ENCODE measurements around the gene POU2AF1. TPM values are rescaled to one million over a fixed set of nuclear protein-coding genes. Genes with fewer than 3 reads are reported as not detected.

Gene POU2AF1
- total RNA-seq, 3 donors from 2014 or later (not counting 1 experiment from before 2014, with no cell fraction given): 0.82 to 16.8 (median 1.1) TPM

DNA sequence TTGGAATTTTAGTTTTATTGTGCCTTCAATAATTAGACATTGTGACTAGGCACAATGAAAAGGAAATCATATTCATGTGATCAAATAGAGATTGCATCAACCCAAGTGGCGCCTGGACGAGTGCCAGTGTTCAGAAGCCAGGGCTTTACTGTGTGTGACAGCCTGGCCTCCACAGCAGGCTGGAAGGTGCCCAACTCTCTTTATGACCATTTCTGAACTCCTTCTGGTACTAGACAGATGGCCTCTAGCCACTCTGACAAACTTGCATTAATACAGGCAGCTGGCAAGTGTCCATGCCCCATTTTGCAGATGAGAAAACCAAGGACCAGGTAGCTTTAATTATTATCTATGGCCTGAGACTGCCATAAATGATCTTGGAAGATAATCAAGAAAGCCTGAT lies 8.3 kb upstream of the POU2AF1 start:
- Histone ChIP-seq H3K4me1 (ENCODE audit: control insufficient read depth, insufficient read depth, low read length) (no peaks in the 10 kb centered on the region), H3K36me3 (ENCODE audit: control insufficient read depth, insufficient read depth, low read length) (no peaks in the 10 kb centered on the region), H3K27ac (ENCODE audit: low read length) (no peak overlapping the region), H3K9me3 (ENCODE audit: control insufficient read depth, insufficient read depth, low read length) (no peaks in the 10 kb centered on the region), H3K4me3 (ENCODE audit: low read length) (no peak overlapping the region), H3K27me3 (ENCODE audit: control insufficient read depth, insufficient read depth, low read length) (no peaks in the 10 kb centered on the region)
- ATAC-seq: no peak
- no peaks in the 10 kb centered on the region for H3K4me1 Mint-ChIP-seq
- TF ChIP-seq, protein P1, sequence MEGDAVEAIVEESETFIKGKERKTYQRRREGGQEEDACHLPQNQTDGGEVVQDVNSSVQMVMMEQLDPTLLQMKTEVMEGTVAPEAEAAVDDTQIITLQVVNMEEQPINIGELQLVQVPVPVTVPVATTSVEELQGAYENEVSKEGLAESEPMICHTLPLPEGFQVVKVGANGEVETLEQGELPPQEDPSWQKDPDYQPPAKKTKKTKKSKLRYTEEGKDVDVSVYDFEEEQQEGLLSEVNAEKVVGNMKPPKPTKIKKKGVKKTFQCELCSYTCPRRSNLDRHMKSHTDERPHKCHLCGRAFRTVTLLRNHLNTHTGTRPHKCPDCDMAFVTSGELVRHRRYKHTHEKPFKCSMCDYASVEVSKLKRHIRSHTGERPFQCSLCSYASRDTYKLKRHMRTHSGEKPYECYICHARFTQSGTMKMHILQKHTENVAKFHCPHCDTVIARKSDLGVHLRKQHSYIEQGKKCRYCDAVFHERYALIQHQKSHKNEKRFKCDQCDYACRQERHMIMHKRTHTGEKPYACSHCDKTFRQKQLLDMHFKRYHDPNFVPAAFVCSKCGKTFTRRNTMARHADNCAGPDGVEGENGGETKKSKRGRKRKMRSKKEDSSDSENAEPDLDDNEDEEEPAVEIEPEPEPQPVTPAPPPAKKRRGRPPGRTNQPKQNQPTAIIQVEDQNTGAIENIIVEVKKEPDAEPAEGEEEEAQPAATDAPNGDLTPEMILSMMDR (IDR thresholded peaks at IDR 0.05): no peak
- 85% methylated on average over 2 of the region's 2 CpGs for WGBS (ENCODE audit: insufficient coverage)
- intact Hi-C loops (cut with micrococcal nuclease): no loop called here
- peaks cover 0 to 11% of the 10 kb centered on the region in 2 donors for H3K27me3 Mint-ChIP-seq (ENCODE audit: low read depth in 2 of 2)
- no peak overlapping the region for H3K4me3 Mint-ChIP-seq
- H3K36me3 Mint-ChIP-seq: no peaks in the 10 kb centered on the region
- no peak overlapping the region for H3K27ac Mint-ChIP-seq
- DNase-seq: no peak
- no peaks in the 10 kb centered on the region for H3K9me3 Mint-ChIP-seq

DNA sequence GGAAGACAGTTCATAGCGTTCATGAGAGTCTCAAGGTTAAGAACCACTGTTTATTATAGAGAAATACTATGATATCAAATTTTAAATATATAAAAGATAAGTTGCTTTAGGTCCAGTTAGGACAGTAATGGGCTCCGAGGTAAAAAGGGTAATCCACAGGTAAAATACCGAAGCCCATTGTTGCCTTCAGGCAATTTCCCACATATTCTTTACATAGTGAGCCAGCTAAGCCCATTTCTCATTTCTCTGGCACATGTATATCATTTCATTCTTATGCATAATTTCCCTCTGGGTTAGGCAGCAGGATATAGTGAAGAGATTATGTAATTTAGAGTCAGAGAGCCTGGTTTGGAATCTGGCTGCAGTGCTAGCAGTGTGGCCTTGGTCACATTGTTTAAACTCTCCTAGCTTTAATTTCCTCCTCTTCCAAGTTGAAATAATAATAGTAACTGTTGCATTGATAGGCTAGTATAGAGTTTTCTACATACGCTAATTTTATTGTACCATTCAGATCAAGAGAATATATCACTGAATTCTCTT lies 7.6 kb upstream of the POU2AF1 start:
- Histone ChIP-seq H3K27ac (ENCODE audit: low read length) (no peak overlapping the region), H3K4me1 (ENCODE audit: control insufficient read depth, insufficient read depth, low read length) (no peaks in the 10 kb centered on the region), H3K9me3 (ENCODE audit: control insufficient read depth, insufficient read depth, low read length) (no peaks in the 10 kb centered on the region), H3K4me3 (ENCODE audit: low read length) (no peak overlapping the region), H3K36me3 (ENCODE audit: control insufficient read depth, insufficient read depth, low read length) (no peaks in the 10 kb centered on the region), H3K27me3 (ENCODE audit: control insufficient read depth, insufficient read depth, low read length) (no peaks in the 10 kb centered on the region)
- intact Hi-C loops (cut with micrococcal nuclease): no loop called here
- no peak for DNase-seq
- Mint-ChIP-seq H3K4me1 (no peaks in the 10 kb centered on the region), H3K9me3 (no peaks in the 10 kb centered on the region), H3K36me3 (no peaks in the 10 kb centered on the region), H3K27ac (no peak overlapping the region), H3K27me3 (ENCODE audit: low read depth in 2 of 2) (peaks cover 0 to 11% of the 10 kb centered on the region in 2 donors), H3K4me3 (no peak overlapping the region)
- TF ChIP-seq, protein P1 (IDR thresholded peaks at IDR 0.05): no peak
- ATAC-seq: no peak
- WGBS (ENCODE audit: insufficient coverage): 91% methylated on average over 2 of the region's 4 CpGs

DNA sequence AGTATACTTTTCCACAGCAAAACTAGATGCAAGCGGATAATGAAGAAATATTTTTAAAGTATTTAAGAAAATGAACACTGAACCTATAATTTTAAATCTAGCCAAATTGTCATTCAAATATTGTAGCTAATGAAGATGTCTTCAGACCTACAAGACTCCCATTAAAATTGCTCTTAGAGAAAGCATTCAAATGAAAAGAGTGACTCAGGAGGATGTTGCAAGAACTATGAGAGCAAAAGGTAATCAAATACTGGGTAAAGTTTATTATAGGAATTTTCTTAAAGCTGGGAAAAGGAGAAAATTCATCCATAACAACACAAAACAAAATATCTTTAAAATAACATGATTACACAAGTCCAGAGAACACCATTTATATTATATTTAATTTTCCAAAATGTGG lies 5.4 kb upstream of the POU2AF1 start:
- peaks cover 9% of the 10 kb centered on the region for H3K4me1 ChIP-seq (ENCODE audit: control insufficient read depth, insufficient read depth, low read length)
- no peaks in the 10 kb centered on the region for H3K9me3 ChIP-seq (ENCODE audit: control insufficient read depth, insufficient read depth, low read length)
- H3K36me3 ChIP-seq (ENCODE audit: control insufficient read depth, insufficient read depth, low read length): no peaks in the 10 kb centered on the region
- Mint-ChIP-seq H3K4me3 (no peak overlapping the region), H3K36me3 (no peaks in the 10 kb centered on the region), H3K27ac (no peak overlapping the region), H3K27me3 (ENCODE audit: low read depth in 2 of 2) (peaks cover 3 to 11% of the 10 kb centered on the region in 2 donors), H3K4me1 (no peaks in the 10 kb centered on the region), H3K9me3 (no peaks in the 10 kb centered on the region)
- WGBS (ENCODE audit: insufficient coverage): no CpG with 5 or more reads among the region's 1 CpG
- TF ChIP-seq, protein P1 (IDR thresholded peaks at IDR 0.05): no peak
- no peak overlapping the region for H3K4me3 ChIP-seq (ENCODE audit: low read length)
- ATAC-seq (no peak), DNase-seq (no peak)
- no peaks in the 10 kb centered on the region for H3K27me3 ChIP-seq (ENCODE audit: control insufficient read depth, insufficient read depth, low read length)
- no peak overlapping the region for H3K27ac ChIP-seq (ENCODE audit: low read length)
- intact Hi-C loops (cut with micrococcal nuclease): no loop called here

DNA sequence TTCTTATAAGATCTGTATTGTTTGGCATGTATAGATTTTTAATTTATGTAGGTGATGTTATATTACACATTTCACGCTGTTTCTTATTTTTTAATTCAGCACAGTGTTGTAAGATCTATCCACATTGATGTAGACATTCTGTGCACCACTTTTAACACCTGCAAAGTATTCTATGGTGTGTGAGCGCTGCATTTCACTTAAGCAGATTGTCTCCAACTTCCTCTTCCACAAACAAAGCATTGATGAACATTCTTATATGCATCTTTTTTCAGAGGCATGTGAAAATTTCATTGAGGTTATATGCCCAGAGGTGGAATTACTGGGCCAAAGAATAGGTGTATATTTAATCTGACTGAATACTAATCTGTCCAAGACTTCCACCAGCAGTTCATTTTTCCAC lies 3.4 kb upstream of the POU2AF1 start:
- no peak overlapping the region for H3K27ac ChIP-seq (ENCODE audit: low read length)
- TF ChIP-seq, protein P1 (IDR thresholded peaks at IDR 0.05): no peak
- no peak overlapping the region for H3K27ac Mint-ChIP-seq

More for the DNA sequence above, 3.4 kb upstream of the POU2AF1 start:
- no peaks in the 10 kb centered on the region for H3K36me3 ChIP-seq (ENCODE audit: control insufficient read depth, insufficient read depth, low read length)
- H3K27me3 Mint-ChIP-seq (ENCODE audit: low read depth in 2 of 2): peaks cover 0 to 3% of the 10 kb centered on the region in 2 donors
- H3K4me1 Mint-ChIP-seq: no peaks in the 10 kb centered on the region
- H3K36me3 Mint-ChIP-seq: no peaks in the 10 kb centered on the region
- no peak overlapping the region for H3K4me3 ChIP-seq (ENCODE audit: low read length)
- H3K4me1 ChIP-seq (ENCODE audit: control insufficient read depth, insufficient read depth, low read length): peaks cover 18% of the 10 kb centered on the region
- no peaks in the 10 kb centered on the region for H3K27me3 ChIP-seq (ENCODE audit: control insufficient read depth, insufficient read depth, low read length)
- H3K9me3 Mint-ChIP-seq: no peaks in the 10 kb centered on the region
- H3K4me3 Mint-ChIP-seq: no peak overlapping the region
- 75% methylated on average over 1 of the region's 2 CpGs for WGBS (ENCODE audit: insufficient coverage)
- DNase-seq: no peak
- H3K9me3 ChIP-seq (ENCODE audit: control insufficient read depth, insufficient read depth, low read length): no peaks in the 10 kb centered on the region
- no peak for ATAC-seq
- intact Hi-C loops (cut with micrococcal nuclease): no loop called here
